Smooth muscle cell (in vitro differentiated cells): ENCODE measurements around the gene TBX21. TPM values are rescaled to one million over a fixed set of nuclear protein-coding genes. Genes with fewer than 3 reads are reported as not detected.
A peak's percentile ranks its signal among the peaks of the same experiment; 100 is the strongest.

ENCODE experiments used
- DNase-seq: peaks from one replicate; lab custom pipeline; 2025; ENCODE audit not compliant: unreplicated experiment; lab: John Stamatoyannopoulos, UW
- H2AFZ ChIP-seq: fragments of 200-600 bp; sonication (generic); 2 replicates; pipeline ENCODE4 v1.6.0; 2016; ENCODE audit warnings: antibody characterized with exemption, low read depth, mild to moderate bottlenecking
- H3F3A ChIP-seq: fragments of 200-600 bp; sonication (generic); 2 replicates; pipeline ENCODE4 v1.6.0; 2017; ENCODE audit warnings: antibody characterized with exemption, low read depth
- H3K27ac ChIP-seq: fragments of 200-600 bp; sonication (generic); 2 replicates; pipeline ENCODE4 v1.5.1; 2016; ENCODE audit warnings: low read depth, mild to moderate bottlenecking
- H3K27me3 ChIP-seq: fragments of 200-600 bp; sonication (generic); 2 replicates; pipeline ENCODE4 v1.6.1; 2016; ENCODE audit warnings: low read depth, mild to moderate bottlenecking
- H3K36me3 ChIP-seq: fragments of 200-600 bp; sonication (generic); 2 replicates; pipeline ENCODE4 v1.5.1; 2016; ENCODE audit warnings: low read depth
- H3K4me1 ChIP-seq: fragments of 200-600 bp; sonication (generic); 2 replicates; pipeline ENCODE4 v1.5.1; 2016; ENCODE audit warnings: low read depth
- H3K4me2 ChIP-seq: fragments of 200-600 bp; sonication (generic); 2 replicates; pipeline ENCODE4 v1.6.0; 2016; ENCODE audit warnings: mild to moderate bottlenecking
- H3K4me3 ChIP-seq: fragments of 200-600 bp; sonication (generic); 2 replicates; pipeline ENCODE4 v1.5.1; 2016; ENCODE audit warnings: mild to moderate bottlenecking
- H3K79me2 ChIP-seq: fragments of 200-600 bp; sonication (generic); 2 replicates; pipeline ENCODE4 v1.6.0; 2016; ENCODE audit warnings: low read depth, mild to moderate bottlenecking
- H3K9ac ChIP-seq: fragments of 200-600 bp; sonication (generic); 2 replicates; pipeline ENCODE4 v1.6.0; 2016; ENCODE audit warnings: low read depth
- H3K9me3 ChIP-seq: fragments of 200-600 bp; sonication (generic); replicated peaks from 2 replicates; pipeline ENCODE4 v1.5.1; 2016; ENCODE audit warnings: low read depth
- H4K20me1 ChIP-seq: fragments of 200-600 bp; sonication (generic); 2 replicates; pipeline ENCODE4 v1.6.0; 2016; ENCODE audit warnings: low read depth
- WGBS: methylation state at CpG from one replicate; pipeline ENCODE4 v1.1.7; 2016; ENCODE audit warnings: low lambda C conversion rate; 5-methylcytosine and 5-hydroxymethylcytosine counted together
- polyA plus RNA-seq: library from polyadenylated mRNA; unstranded; fragments of >200 nt; fragmentation: Nextera tagmentation; extraction: Ambion mirVana; gene quantifications from 2 replicates; pipeline ENCODE4 v1.2.1, GENCODE V29; 2016
- total RNA-seq: library from RNA; depleted of rRNA; stranded (reverse); fragments of >200 nt; gene quantifications from 2 replicates; pipeline ENCODE4 v1.2.3, GENCODE V29; 2014
- TF ChIP-seq, protein P1 (sequence below): fragments of 200-600 bp; sonication (generic); IDR thresholded peaks from 2 replicates; pipeline ENCODE4 v1.5.1; 2017; ENCODE audit warnings: borderline replicate concordance, mild to moderate bottlenecking, antibody characterized with exemption; ENCODE audit not compliant: insufficient read depth, poor library complexity, severe bottlenecking

TBX21 gene
- total and polyA plus RNA-seq, 2 experiments from 2014 or later = not detected

DNA sequence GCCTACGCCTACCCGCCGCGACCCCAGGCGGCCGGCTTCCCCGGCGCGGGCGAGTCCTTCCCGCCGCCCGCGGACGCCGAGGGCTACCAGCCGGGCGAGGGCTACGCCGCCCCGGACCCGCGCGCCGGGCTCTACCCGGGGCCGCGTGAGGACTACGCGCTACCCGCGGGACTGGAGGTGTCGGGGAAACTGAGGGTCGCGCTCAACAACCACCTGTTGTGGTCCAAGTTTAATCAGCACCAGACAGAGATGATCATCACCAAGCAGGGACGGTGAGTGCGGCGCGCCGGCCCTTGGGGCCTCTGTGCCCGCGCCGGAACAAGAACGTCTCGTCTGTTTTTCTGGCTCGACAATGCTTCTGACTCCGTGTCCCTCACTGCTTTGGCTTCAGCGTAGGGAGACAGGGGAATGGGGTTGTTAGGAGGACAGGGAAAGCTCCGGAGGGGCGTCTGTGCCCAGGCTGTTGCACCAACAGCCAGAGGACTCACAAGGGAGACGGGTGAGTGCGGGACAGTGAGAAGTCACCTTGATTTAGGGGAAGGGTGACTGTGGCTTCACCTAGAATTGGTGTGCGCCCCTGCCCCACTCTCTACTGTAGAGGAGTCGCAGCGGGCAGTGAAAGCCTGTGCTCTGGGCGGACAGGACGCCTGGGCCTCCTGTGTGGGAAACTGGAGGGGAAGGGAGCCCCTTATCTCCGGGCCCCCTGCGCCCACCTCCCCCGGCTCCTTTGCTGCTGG is 806 bp downstream of the TBX21 start:
- H2AFZ ChIP-seq = no peak overlapping the region
- H3K4me3 ChIP-seq = peak overlapping the region; percentile 45
- DNase-seq = no peak
- H3F3A ChIP-seq = no peaks in the 10 kb centered on the region
- no peak overlapping the region for H3K27ac ChIP-seq
- 13% methylated on average over 59 of the region's 60 CpGs for WGBS
- H3K9me3 ChIP-seq = no peaks in the 10 kb centered on the region
- H3K79me2 ChIP-seq = no peaks in the 10 kb centered on the region
- peak overlapping the region; percentile 87 for H3K4me2 ChIP-seq
- H3K9ac ChIP-seq = no peak overlapping the region
- no peaks in the 10 kb centered on the region for H3K4me1 ChIP-seq
- peaks cover 79% of the 10 kb centered on the region for H3K27me3 ChIP-seq
- H4K20me1 ChIP-seq = no peaks in the 10 kb centered on the region
- TF ChIP-seq, protein P1, sequence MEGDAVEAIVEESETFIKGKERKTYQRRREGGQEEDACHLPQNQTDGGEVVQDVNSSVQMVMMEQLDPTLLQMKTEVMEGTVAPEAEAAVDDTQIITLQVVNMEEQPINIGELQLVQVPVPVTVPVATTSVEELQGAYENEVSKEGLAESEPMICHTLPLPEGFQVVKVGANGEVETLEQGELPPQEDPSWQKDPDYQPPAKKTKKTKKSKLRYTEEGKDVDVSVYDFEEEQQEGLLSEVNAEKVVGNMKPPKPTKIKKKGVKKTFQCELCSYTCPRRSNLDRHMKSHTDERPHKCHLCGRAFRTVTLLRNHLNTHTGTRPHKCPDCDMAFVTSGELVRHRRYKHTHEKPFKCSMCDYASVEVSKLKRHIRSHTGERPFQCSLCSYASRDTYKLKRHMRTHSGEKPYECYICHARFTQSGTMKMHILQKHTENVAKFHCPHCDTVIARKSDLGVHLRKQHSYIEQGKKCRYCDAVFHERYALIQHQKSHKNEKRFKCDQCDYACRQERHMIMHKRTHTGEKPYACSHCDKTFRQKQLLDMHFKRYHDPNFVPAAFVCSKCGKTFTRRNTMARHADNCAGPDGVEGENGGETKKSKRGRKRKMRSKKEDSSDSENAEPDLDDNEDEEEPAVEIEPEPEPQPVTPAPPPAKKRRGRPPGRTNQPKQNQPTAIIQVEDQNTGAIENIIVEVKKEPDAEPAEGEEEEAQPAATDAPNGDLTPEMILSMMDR = no peak
- H3K36me3 ChIP-seq = no peaks in the 10 kb centered on the region

DNA sequence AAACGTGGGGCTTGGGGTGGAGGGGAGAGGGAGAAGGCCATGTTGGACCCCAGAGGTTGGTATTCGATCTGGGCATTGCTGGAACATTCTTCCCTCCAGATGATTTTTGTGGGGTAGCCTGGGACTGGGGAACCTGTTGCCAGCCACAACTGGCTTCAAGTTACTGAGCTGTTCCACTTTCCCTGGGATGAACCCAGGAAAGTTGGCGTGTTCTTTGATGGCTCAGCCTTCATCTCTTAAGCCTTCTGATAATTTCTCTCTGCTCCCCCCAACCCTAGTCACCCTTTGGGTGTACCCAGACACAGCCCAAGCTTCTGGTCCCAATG is 2.1 kb downstream of the TBX21 start:
- Histone ChIP-seq H3F3A (no peaks in the 10 kb centered on the region), H3K4me1 (no peaks in the 10 kb centered on the region), H3K4me3 (no peak overlapping the region), H3K27ac (no peak overlapping the region), H3K4me2 (no peak overlapping the region), H3K36me3 (no peaks in the 10 kb centered on the region), H3K27me3 (peaks cover 73% of the 10 kb centered on the region), H3K9me3 (no peaks in the 10 kb centered on the region), H3K79me2 (no peaks in the 10 kb centered on the region), H4K20me1 (no peaks in the 10 kb centered on the region), H3K9ac (no peak overlapping the region), H2AFZ (no peak overlapping the region)
- TF ChIP-seq, protein P1 = no peak
- WGBS = 72% methylated on average over 3 of the region's 3 CpGs
- DNase-seq = no peak

DNA sequence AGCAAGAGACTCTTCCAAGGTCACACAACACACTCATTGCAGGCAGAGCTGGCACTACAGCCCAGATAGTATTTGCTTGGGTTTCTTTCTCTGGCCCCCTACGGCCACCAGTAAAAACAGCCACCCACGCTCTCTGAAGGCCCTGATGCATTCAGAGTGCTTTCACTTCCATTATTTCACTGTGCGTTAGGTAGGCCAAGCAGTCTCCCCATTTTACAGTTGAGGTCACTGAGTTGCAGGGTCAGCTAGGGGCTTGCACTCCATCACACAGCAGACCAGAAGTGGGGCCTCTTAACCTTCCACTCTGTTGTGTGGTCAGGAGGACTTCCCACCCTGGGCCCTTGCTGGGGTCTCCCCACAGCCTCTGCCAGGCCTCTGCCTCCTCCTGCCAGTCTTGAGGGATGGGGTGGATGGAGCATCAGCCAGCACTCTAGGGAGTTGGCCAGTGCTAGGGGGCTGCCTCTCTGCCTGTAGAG is 2.5 kb downstream of the TBX21 start:
- Histone ChIP-seq H3K4me3 (no peak overlapping the region), H3F3A (no peaks in the 10 kb centered on the region), H3K79me2 (no peaks in the 10 kb centered on the region), H2AFZ (no peak overlapping the region), H4K20me1 (no peaks in the 10 kb centered on the region), H3K9ac (no peak overlapping the region), H3K9me3 (no peaks in the 10 kb centered on the region), H3K27me3 (peaks cover 69% of the 10 kb centered on the region), H3K4me1 (no peaks in the 10 kb centered on the region), H3K27ac (no peak overlapping the region), H3K36me3 (no peaks in the 10 kb centered on the region), H3K4me2 (no peak overlapping the region)
- no peak for DNase-seq
- TF ChIP-seq, protein P1 = no peak
- 94% methylated on average over 3 of the region's 3 CpGs for WGBS
